ENCODE measurements around the gene ABCA2. TPM values are rescaled to one million over a fixed set of nuclear protein-coding genes. Genes with fewer than 3 reads are reported as not detected.
A peak's percentile ranks its signal among the peaks of the same experiment; 100 is the strongest.

ABCA2 gene, protein sequence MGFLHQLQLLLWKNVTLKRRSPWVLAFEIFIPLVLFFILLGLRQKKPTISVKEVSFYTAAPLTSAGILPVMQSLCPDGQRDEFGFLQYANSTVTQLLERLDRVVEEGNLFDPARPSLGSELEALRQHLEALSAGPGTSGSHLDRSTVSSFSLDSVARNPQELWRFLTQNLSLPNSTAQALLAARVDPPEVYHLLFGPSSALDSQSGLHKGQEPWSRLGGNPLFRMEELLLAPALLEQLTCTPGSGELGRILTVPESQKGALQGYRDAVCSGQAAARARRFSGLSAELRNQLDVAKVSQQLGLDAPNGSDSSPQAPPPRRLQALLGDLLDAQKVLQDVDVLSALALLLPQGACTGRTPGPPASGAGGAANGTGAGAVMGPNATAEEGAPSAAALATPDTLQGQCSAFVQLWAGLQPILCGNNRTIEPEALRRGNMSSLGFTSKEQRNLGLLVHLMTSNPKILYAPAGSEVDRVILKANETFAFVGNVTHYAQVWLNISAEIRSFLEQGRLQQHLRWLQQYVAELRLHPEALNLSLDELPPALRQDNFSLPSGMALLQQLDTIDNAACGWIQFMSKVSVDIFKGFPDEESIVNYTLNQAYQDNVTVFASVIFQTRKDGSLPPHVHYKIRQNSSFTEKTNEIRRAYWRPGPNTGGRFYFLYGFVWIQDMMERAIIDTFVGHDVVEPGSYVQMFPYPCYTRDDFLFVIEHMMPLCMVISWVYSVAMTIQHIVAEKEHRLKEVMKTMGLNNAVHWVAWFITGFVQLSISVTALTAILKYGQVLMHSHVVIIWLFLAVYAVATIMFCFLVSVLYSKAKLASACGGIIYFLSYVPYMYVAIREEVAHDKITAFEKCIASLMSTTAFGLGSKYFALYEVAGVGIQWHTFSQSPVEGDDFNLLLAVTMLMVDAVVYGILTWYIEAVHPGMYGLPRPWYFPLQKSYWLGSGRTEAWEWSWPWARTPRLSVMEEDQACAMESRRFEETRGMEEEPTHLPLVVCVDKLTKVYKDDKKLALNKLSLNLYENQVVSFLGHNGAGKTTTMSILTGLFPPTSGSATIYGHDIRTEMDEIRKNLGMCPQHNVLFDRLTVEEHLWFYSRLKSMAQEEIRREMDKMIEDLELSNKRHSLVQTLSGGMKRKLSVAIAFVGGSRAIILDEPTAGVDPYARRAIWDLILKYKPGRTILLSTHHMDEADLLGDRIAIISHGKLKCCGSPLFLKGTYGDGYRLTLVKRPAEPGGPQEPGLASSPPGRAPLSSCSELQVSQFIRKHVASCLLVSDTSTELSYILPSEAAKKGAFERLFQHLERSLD (N-terminal part only)
- total RNA-seq, result 10 to 100 TPM; 23.6 to 42.6 (median 28.1) TPM
- 10 to 100 TPM; 16.0 to 46.7 TPM for polyA plus RNA-seq
- long read RNA-seq, donor 1, partial matches to known transcripts, result 14 of 18 reads
- long read RNA-seq, donor 1, other reads (novel, unspliced or antisense), result 4 of 18 reads
- long read RNA-seq, donor 2, partial matches to known transcripts, result 16 of 20 reads
- long read RNA-seq, donor 2, other reads (novel, unspliced or antisense), result 4 of 20 reads
- long read RNA-seq, donor 3, partial matches to known transcripts, result 24 of 30 reads
- long read RNA-seq, donor 3, other reads (novel, unspliced or antisense), result 6 of 30 reads

- TF ChIP-seq CTCF (IDR thresholded peaks at IDR 0.05), result no peak
- Histone ChIP-seq H3K4me3 (peak within 1 kb of the TSS; percentile 44 to 88 (median 68)), H3K27ac (peak within 1 kb of the TSS in 9 of 10 donors; percentile 48 to 83 (median 55)), H3K27me3 (no peaks in the 10 kb centered on the region), H3K9me3 (no peaks in the 10 kb centered on the region), H3K4me1 (peaks cover 12 to 49% (median 30%) of the 10 kb centered on the region in 9 donors), H3K36me3 (peaks cover 0 to under 1% (median 0%) of the 10 kb centered on the region in 9 donors)
- WGBS, 2 donors, result 4% methylated on average over 82 to 95 of the region's 95 CpGs
- DNase-seq (peak in 1 of 2 donors; percentile 51), ATAC-seq (peak in 1 of 8 donors; percentile 6)
- intact Hi-C loops (cut with DNase I), result loop anchor here in 3 of 10 donors (2.0 to 10.0 kb wide), 4 partner anchors 77 to 235 kb away; partner anchors contain the start of genes AJM1 (in 1 of the 3), PHPT1 (in 1 of the 3) and TMEM141 (in 1 of the 3)
Measured at GRCh38 chr9:137027369-137028262, at the start of gene ABCA2. TSS of gene ABCA2 (minus strand) at chr9:137028237. CDS start at chr9:137028140, 97 bp downstream.

DNA sequence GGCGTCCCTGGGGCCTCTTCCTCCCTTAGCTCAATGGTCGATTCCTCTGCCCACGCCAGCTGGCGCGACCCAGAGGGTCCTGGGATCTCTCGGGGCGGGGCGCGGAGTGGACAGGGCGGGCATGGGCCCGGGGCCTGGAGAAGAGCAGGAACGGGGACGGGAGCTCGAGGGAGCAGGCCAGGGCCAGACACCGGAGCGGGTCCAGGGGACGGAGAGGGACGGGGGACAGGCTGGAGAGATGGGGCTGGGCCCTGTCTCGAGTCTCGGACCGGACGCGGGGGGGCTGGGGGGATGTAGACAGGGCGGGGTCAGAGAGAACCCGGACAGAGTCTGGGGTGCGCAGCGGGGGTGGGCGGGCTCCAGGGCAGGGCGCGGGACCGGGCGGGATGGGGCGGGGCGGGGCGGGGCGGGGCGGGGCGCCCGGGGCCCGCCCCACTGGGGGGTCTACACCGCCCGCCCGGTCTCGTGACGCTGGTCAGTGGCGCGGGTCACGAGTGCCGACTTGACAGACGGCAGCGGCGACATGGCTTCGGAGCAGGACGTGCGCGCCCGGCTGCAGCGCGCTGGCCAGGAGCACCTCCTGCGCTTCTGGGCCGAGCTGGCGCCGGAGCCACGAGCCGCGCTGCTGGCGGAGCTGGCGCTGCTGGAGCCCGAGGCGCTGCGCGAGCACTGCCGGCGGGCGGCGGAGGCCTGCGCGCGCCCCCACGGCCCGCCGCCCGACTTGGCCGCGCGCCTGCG is 49.1 kb upstream of the ABCA2 start, which contains the start of gene UAP1L1:
Gene UAP1L1 (plus strand): TSS at position 508 of the 738 bp plus-strand sequence. CDS start 16 bp downstream, at position 524.
- no peaks in the 10 kb centered on the region for H3K9me3 ChIP-seq
- peaks cover 0 to 37% (median 18%) of the 10 kb centered on the region in 9 donors for H3K36me3 ChIP-seq
- intact Hi-C loops (cut with DNase I), result no loop called here
- peak within 1 kb of the TSS; percentile 16 to 82 (median 62) for H3K27ac ChIP-seq
- H3K4me3 ChIP-seq, result peak within 1 kb of the TSS; percentile 37 to 79 (median 72)
- peaks cover 8 to 37% (median 13%) of the 10 kb centered on the region in 9 donors for H3K4me1 ChIP-seq
- 2% methylated on average over 63 to 85 of the region's 87 CpGs for WGBS, 2 donors
- no peaks in the 10 kb centered on the region for H3K27me3 ChIP-seq
- no peak for TF ChIP-seq CTCF (IDR thresholded peaks at IDR 0.05)
- peak; percentile 33 to 80 (median 64) for ATAC-seq
- DNase-seq, result peak; percentile 80 to 83

DNA sequence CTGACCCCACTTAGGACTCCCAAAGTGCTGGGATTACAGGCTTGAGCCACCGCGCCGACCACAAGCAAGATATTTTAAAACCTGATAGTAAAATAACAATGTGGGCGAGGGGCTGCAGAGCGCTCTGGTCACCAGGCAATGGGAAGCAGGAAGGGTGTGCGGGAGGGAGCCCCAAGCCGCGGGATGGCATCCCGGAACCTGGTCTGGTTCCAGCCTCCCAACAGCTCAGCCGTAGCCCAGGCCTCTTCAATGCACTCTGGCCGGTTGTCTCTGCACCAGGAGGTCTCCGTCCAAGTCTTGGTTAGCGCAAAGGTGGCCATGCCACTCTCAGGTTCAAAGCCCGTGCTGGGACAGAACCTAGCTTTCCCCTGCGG is 48.6 kb upstream of the ABCA2 start:
- TF ChIP-seq CTCF (IDR thresholded peaks at IDR 0.05), result no peak
- ATAC-seq (peak in 2 of 8 donors; percentile 2 to 16), DNase-seq (no peak)
- H3K27ac ChIP-seq, result peak overlapping the region in 9 of 10 donors; percentile 12 to 82 (median 64)
- H3K27me3 ChIP-seq, result no peaks in the 10 kb centered on the region
- peaks cover 0 to 32% (median 18%) of the 10 kb centered on the region in 9 donors for H3K36me3 ChIP-seq
- H3K4me3 ChIP-seq, result peak overlapping the region in 9 of 10 donors; percentile 62 to 79 (median 72)
- H3K9me3 ChIP-seq, result no peaks in the 10 kb centered on the region
- 65 to 68% methylated on average over 15 of the region's 15 CpGs for WGBS, 2 donors
- H3K4me1 ChIP-seq, result peaks cover 8 to 40% (median 14%) of the 10 kb centered on the region in 9 donors
- intact Hi-C loops (cut with DNase I), result no loop called here
